PC-3 (cell line): Measurements from ENCODE around the gene GINS2.

Experiments used
- CTCF ChIP-seq: fragments of 300-600 bp; sonication (generic); conservative IDR thresholded peaks from 2 replicates; pipeline ENCODE4 v1.5.1; 2017; ENCODE audit warnings: antibody characterized with exemption, low read depth, mild to moderate bottlenecking, low read length
- EZH2phosphoT487 ChIP-seq: fragments of 300-600 bp; sonication (generic); IDR thresholded peaks from 2 replicates; pipeline ENCODE4 v1.6.1; 2018; ENCODE audit warnings: mild to moderate bottlenecking, antibody characterized with exemption, low read length, borderline replicate concordance

DNA sequence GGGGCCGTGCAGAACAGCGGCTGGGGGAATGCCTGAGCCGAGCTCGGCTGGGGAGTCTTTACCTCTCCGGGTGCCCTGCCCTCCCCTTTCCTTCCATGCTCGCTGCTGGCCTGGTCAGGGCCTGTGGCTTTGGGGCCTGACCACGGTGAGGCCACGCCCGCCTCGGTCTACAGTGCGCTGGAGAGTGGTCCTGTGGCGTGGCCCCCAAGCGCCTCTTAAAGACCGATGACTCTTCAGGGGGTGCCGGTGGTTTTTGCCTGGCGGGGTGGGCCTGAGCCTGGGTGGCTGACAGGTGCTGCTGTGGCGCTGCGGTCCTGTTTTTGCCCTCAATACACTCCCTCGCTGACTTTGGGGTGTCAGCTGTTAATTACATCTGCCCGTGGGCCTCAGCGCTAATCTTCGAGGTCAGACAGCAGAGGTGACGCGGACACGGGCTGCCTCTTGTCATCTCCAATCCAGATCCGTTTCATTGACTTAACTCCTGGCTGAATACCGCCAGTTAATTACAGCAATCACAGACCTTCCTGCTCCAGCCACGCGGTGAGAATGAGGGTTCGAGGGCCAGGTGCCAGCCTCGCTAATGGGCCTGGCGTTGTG, 45.9 kb downstream of the GINS2 start:
- no peak for TF ChIP-seq CTCF
- no peak for TF ChIP-seq EZH2phosphoT487
